Pancreas (tissue), 10 donors: Measurements from ENCODE around the gene ALG2. TPM values are rescaled to one million over a fixed set of nuclear protein-coding genes. Genes with fewer than 3 reads are reported as not detected.

Source experiments
- ATAC-seq, 4 donors: fragments of 200-7000 bp; cut with Tn5 transposase; one replicate each; pipeline versions ENCODE4 v1.8.0 to v1.9.1; 2020; ENCODE audit warnings: mild to moderate bottlenecking in 4 of 4, moderate library complexity in 4 of 4
- DNase-seq, 6 donors: peaks; one replicate each; pipeline ENCODE4 v3.0.0-alpha.2; 2020
- FAIRE-seq: peaks from 2 replicates; lab custom pipeline; 2012; peaks lifted over from hg19 to GRCh38; lab: Jason Lieb, UNC
- H3K27ac ChIP-seq, 4 donors: fragments of 200-600 bp; sonication (generic); 1 replicate in 3 of 4; 2 replicates in 1 of 4; pipeline versions ENCODE4 v1.5.0 to v1.8.0; 2020
- H3K27me3 ChIP-seq, 4 donors: fragments of 200-600 bp; one replicate each; pipeline ENCODE4 v1.8.0; 2021
- H3K36me3 ChIP-seq, 3 donors: fragments of 200-600 bp; sonication (generic) in 1 of 3; one replicate each; pipeline versions ENCODE4 v1.5.0 to v1.8.0; 2020 to 2021
- H3K4me1 ChIP-seq, 3 donors: fragments of 200-600 bp; one replicate each; pipeline ENCODE4 v1.8.0; 2021
- H3K4me3 ChIP-seq, 4 donors: fragments of 200-600 bp; sonication (generic) in 2 of 4; one replicate each; pipeline versions ENCODE4 v1.5.0 to v1.8.0; 2020 to 2021
- H3K9me3 ChIP-seq, 4 donors: fragments of 200-600 bp; one replicate each; pipeline ENCODE4 v1.8.0; 2021
- WGBS, 2 donors: extraction: QIAGEN DNeasy Blood & Tissue Kit; methylation state at CpG; one replicate each; pipeline ENCODE4 v1.1.7; 2013; 5-methylcytosine and 5-hydroxymethylcytosine counted together
- intact Hi-C, 3 donors: fragments of 100-400 bp; cut with DNase I; formaldehyde crosslinking; loops; one replicate each; pipeline versions ENCODE4 v1.11.1 to v1.14.2; 2022
- polyA plus RNA-seq, 2 donors: library from polyadenylated mRNA; stranded (reverse); fragments of 200-250 nt; gene quantifications; one replicate each; pipeline ENCODE4 v1.2.3, GENCODE V29; 2013
- total RNA-seq, 6 donors: library from RNA; stranded (reverse); fragmentation: NEBNext Ultra II Directional in 4 of 6; extraction: Animal tissue kit (Norgen Biotek cat#: 25700) in 4 of 6; gene quantifications; one replicate each; pipeline versions ENCODE4 v1.2.1 to v1.2.4, GENCODE V29; 2021 to 2023
- TF ChIP-seq, protein P1 (sequence below), 4 donors: fragments of 200-600 bp; sonication (generic) in 3 of 4; IDR thresholded peaks; one replicate each; pipeline versions ENCODE4 v1.5.0 to v1.8.0; 2021; ENCODE audit warnings: antibody characterized with exemption in 4 of 4
- donor health status: healthy with polysubstance abuse.
- donor health status: DM: no; HTN: no; CAD: no; lungs with moderate emphysema.
- donor health status: DM: no; HTN: no; CAD: no.
- donor health status: control.
- donor health status: control.
- donor health status: Bipolar disorder and iron deficiency.
- donor health status: DM: yes; HTN: yes; CAD: no.
- donor health status: DM: no; HTN: no; CAD: no.
- donor health status: DM: no; HTN: no; CAD: no.
- donor health status: DM: yes; HTN: yes; CAD: no.

Gene ALG2
- total and polyA plus RNA-seq, 8 donors = 17.9 to 35.6 (median 28.0) TPM

DNA sequence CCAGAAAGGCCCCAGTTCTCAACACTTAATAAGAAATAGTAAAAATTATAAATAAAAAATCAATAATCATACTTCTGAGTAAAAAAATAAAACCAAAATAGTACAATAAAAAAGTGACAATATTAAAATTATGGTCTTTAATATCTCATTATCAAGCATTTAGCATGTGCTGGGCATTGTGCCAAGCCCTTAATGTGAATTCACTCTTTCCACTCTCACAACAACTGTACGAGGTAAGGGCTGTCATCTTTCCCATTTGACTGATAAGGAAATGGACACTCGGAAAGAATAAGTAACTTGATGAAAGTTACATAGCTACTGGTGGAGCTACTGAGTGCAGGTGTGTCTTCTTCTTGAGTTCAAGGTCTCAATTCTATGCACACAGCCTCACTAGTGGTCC, 43.9 kb upstream of the ALG2 start:
- peaks cover 3 to 8% (median 6%) of the 10 kb centered on the region in 3 donors for H3K4me1 ChIP-seq

DNA sequence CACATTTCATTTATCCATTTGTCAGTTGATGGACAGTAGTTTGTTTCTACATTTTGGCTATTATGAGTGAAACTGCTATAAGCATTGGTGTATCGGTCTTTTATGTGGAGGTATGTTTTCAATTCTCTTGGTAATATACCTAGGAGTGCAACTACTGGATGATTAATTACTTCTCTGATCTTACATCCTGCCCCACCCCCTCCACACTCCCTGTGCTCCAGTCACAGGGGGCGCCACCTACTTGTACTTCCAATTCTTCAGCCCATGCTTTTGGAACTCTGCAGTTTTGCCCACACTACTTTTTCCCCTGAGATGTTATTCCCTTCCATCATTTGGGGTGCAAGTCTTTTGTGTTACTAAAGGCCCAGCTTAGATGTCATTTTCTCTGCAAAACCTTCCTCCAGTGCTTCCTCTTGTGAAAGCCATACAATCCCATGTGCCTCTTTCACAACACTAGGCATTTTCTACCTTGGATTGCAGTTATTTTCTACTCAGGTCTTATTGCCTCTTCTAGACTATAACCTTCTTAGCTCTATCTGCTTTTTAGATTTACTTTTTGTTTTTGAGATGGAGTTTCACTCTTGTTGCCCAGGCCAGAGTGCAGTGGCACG, 42.4 kb upstream of the ALG2 start:
- TF ChIP-seq, protein P1, sequence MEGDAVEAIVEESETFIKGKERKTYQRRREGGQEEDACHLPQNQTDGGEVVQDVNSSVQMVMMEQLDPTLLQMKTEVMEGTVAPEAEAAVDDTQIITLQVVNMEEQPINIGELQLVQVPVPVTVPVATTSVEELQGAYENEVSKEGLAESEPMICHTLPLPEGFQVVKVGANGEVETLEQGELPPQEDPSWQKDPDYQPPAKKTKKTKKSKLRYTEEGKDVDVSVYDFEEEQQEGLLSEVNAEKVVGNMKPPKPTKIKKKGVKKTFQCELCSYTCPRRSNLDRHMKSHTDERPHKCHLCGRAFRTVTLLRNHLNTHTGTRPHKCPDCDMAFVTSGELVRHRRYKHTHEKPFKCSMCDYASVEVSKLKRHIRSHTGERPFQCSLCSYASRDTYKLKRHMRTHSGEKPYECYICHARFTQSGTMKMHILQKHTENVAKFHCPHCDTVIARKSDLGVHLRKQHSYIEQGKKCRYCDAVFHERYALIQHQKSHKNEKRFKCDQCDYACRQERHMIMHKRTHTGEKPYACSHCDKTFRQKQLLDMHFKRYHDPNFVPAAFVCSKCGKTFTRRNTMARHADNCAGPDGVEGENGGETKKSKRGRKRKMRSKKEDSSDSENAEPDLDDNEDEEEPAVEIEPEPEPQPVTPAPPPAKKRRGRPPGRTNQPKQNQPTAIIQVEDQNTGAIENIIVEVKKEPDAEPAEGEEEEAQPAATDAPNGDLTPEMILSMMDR (IDR thresholded peaks at IDR 0.05) = peak in 1 of 4 donors; percentile 8
- Histone ChIP-seq H3K4me1 (peaks cover 3 to 8% (median 6%) of the 10 kb centered on the region in 3 donors), H3K9me3 (no peaks in the 10 kb centered on the region), H3K4me3 (no peak overlapping the region), H3K27ac (no peak overlapping the region), H3K36me3 (no peaks in the 10 kb centered on the region), H3K27me3 (no peaks in the 10 kb centered on the region)
- intact Hi-C loops = no loop called here
- WGBS, 2 donors = 94% methylated on average over 3 of the region's 3 CpGs
- DNase-seq (no peak), FAIRE-seq (no peak), ATAC-seq (no peak)

More for the DNA sequence above, 43.9 kb upstream of the ALG2 start:
- H3K27me3 ChIP-seq = no peaks in the 10 kb centered on the region
- H3K36me3 ChIP-seq = no peaks in the 10 kb centered on the region
- ATAC-seq = no peak
- 33 to 36% methylated on average over 2 of the region's 2 CpGs for WGBS, 2 donors
- no peak for DNase-seq
- intact Hi-C loops = no loop called here
- H3K4me3 ChIP-seq = no peak overlapping the region
- no peak overlapping the region for H3K27ac ChIP-seq
- FAIRE-seq = no peak
- TF ChIP-seq, protein P1 (IDR thresholded peaks at IDR 0.05) = no peak
- no peaks in the 10 kb centered on the region for H3K9me3 ChIP-seq

DNA sequence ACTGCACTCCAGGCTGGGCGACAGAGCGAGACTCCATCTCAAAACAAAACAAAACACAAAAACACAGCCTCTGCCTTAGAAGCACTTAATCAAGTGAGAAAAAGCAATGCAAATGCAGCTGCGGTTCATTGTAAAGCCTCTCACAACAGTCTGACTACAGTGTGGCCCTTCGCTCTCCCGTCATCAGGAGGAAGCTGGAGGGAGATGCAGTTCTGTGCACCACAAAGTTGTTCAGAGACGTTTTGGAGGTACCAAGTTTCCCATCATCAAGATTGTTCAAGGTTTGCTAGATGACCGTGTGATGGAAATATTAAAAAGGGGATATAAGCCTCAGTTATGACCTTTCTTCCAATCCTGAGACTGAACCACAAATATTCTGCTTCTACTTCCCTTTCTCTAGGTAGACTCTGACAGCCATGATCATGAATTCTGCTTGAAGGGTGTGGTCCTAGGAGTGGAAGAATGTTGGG, 41.2 kb upstream of the ALG2 start:
- Histone ChIP-seq H3K27ac (no peak overlapping the region), H3K27me3 (no peaks in the 10 kb centered on the region), H3K36me3 (no peaks in the 10 kb centered on the region), H3K4me1 (peaks cover 3 to 8% (median 6%) of the 10 kb centered on the region in 3 donors), H3K9me3 (no peaks in the 10 kb centered on the region), H3K4me3 (no peak overlapping the region)
- no peak for ATAC-seq
- WGBS, 2 donors = 67 to 74% methylated on average over 7 of the region's 7 CpGs
- FAIRE-seq = no peak
- no peak for DNase-seq
- intact Hi-C loops = no loop called here
- TF ChIP-seq, protein P1 (IDR thresholded peaks at IDR 0.05) = no peak

DNA sequence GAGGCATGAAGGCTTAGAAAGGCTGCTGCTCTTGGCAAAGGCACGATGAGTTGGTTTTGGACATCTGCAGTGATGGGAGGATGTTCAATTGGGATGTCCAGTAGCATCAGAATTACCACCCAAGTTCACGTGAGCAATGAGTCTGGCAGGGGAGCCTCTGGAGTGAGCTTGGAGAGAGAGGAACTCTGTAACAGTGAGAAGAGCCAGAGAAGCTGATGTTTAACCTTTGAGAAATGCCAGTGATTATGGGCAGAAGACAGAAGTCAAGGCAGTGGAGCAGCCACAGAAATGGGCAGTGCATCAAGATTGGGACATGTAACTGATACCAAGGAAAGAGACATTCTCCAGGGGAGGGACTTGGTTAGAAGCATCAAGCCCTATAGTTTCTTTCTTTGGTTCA, 40.2 kb upstream of the ALG2 start:
- TF ChIP-seq, protein P1 (IDR thresholded peaks at IDR 0.05) = no peak
- intact Hi-C loops = no loop called here
- 89 to 96% methylated on average over 2 of the region's 2 CpGs for WGBS, 2 donors

More for the DNA sequence above, 40.2 kb upstream of the ALG2 start:
- no peak overlapping the region for H3K4me3 ChIP-seq
- DNase-seq (no peak), ATAC-seq (no peak), FAIRE-seq (no peak)
- no peaks in the 10 kb centered on the region for H3K36me3 ChIP-seq
- H3K4me1 ChIP-seq = peaks cover 3 to 6% (median 6%) of the 10 kb centered on the region in 3 donors
- H3K27me3 ChIP-seq = no peaks in the 10 kb centered on the region
- H3K9me3 ChIP-seq = no peaks in the 10 kb centered on the region
- no peak overlapping the region for H3K27ac ChIP-seq
